DMS53 (cell line): ENCODE results near the gene SPOPL.
"Not testable (repeated sequence)": the region's sequence is repeated elsewhere in the genome, so short reads cannot be mapped to it uniquely, and the experiment has no call there.

Experiments
- DNase-seq: peaks from one replicate; lab custom pipeline; 2025; lab: John Stamatoyannopoulos, UW

The SPOPL gene

GRCh38 chr2:138523673-138524042 is 22.1 kb downstream of the SPOPL start:
- not testable (repeated sequence) for DNase-seq

- not testable (repeated sequence) for DNase-seq
These were observed 22.8 kb downstream of the SPOPL start for GRCh38 chr2:138524353-138524752.

GRCh38 chr2:138531913-138532312 is 30.3 kb downstream of the SPOPL start:
- DNase-seq, result no peak

GRCh38 chr2:138534791-138535190 is 33.2 kb downstream of the SPOPL start:
- no peak for DNase-seq

GRCh38 chr2:138536302-138536701 is 34.7 kb downstream of the SPOPL start:
- DNase-seq, result no peak

DNA sequence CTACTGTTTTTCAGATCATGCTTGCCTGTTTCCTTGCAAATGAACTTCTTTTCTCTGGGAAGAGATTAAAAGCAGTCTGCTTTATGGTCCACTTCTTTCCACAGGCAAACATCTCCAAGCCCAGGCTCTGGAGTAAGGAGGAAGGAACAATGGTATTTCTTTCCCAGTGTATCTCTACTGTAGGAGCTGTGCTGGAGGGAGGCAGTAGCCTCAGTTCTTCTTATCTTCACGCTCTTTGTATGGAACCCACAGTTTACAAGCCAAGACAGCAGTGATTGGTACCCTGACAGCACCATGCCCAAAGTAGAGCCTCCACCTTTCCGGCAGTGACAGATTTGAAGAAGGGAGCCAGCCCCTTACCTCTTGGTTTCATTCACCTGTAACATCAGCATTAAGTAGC is 35.2 kb downstream of the SPOPL start:
- DNase-seq, result no peak

GRCh38 chr2:138537170-138537915 is 35.8 kb downstream of the SPOPL start:
- no peak for DNase-seq

DNA sequence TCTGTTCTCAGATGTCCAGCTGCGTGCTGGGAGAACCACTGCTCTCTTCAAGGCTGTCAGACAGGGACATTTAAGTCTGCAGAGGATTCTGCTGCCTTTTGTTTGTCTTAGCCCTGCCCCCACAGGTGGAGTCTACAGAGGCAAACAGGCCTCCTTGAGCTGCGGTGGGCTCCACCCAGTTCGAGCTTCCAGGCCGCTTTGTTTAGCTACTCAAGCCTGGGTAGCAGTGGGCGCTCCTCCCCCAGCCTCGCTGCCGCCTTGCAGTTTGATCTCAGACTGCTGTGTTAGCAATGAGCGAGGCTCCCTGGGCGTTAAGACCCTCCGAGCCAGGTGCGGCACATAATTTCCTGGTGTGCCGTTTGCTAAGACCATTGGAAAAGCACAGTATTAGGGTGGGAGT is 42.6 kb downstream of the SPOPL start:
- DNase-seq, result peak; percentile 43

- no peak for DNase-seq
These were observed 47.2 kb downstream of the SPOPL start for GRCh38 chr2:138548796-138549195.

DNA sequence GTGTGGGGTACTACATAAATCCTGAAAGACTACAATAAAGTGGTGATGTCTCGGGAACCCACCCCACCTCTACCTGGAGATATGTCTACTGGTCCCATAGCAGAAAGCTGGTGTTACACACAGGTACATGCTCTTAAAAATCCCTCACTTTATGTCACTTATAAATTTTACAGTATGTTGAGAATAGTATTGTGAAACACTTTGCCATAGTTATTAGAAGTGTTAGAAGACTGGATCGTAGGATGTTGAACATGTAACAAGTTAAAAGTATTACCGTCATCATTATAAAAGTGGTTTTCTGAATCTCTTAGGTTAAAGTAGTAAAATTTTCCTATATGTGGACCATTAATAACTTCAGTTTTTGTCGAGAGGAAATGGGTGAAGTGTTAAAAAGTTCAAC is 48.6 kb downstream of the SPOPL start:
- DNase-seq, result no peak

DNA sequence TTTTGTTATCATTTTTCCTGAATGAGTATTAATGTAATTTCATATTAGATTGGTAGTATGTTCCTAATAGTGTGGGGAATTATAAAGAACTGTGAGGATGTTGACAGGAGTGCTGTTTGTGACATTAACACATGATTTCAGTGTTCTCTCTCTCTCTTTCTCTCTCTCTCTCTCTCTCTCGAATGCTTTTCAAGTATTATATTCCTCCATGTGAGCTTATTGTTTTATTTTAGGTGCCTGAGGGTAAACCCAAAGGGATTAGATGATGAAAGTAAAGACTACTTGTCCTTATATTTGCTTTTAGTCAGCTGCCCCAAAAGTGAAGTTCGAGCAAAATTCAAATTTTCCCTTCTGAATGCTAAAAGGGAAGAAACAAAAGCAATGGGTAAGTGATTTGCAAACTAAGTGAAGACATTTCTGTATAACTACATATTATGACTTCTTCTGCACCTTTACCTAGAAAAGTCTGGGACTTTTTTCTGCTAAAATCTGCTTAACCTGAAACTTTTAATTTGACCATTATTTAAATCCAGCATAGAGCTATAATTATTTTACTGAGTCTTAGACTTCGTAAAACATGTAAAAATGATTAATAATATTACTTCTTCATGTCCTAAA is 49.2 kb downstream of the SPOPL start:
- no peak for DNase-seq

DNA sequence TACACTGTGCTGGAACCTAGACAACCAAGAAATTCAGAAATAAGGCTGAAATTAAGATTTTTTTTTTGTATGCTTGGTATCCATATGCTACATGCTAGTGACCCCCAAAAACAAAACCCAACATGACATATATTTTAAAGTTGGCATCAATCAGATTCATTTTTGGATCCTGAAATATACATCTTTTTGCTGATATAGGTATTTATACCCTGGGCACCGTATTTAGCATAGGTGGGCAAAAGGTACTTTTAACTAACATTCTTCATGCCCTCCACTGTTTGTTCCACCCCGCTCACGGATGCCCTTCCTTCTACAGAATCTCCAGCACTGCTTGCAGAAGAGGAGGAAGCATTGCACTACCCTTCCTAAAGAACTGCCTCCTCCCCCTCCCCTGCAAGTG is 52.6 kb downstream of the SPOPL start:
- DNase-seq, result no peak

GRCh38 chr2:138559641-138560040 is 58.1 kb downstream of the SPOPL start:
- DNase-seq, result no peak

DNA sequence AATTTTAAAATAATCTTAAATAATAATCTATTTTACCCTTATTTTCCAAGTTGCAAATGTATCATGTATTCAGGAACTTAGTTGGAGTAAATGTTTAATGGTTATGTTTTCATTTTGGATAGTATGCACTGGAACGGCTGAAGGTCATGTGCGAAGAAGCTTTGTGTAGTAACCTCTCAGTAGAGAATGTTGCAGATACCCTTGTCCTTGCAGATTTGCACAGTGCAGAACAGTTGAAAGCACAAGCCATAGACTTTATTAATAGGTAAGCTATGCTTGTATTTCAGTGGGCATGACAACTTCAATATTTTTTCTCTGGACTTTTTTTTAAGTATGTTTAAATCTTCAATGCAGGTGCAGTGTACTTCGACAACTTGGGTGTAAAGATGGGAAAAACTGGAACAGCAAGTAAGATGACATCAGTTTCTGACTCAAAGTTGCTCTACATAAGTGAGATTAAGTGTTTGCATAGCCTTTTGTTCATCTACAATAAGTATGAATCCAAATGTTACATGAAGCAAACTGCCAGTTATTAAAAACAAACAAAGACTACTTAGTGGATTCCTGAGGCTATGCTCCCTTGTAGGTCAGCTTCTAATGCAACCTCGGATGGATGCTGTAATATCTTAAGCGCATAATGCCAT is 63.1 kb downstream of the SPOPL start:
- peak; percentile 63 for DNase-seq

- DNase-seq, result no peak
These were observed 63.6 kb downstream of the SPOPL start for GRCh38 chr2:138565230-138565598.

GRCh38 chr2:138572318-138572717 is 70.7 kb downstream of the SPOPL start:
- peak; percentile 1 for DNase-seq

GRCh38 chr2:138577066-138577465 is 75.5 kb downstream of the SPOPL start:
- DNase-seq, result no peak

GRCh38 chr2:138579556-138579955 is 78.0 kb downstream of the SPOPL start:
- no peak for DNase-seq

DNA sequence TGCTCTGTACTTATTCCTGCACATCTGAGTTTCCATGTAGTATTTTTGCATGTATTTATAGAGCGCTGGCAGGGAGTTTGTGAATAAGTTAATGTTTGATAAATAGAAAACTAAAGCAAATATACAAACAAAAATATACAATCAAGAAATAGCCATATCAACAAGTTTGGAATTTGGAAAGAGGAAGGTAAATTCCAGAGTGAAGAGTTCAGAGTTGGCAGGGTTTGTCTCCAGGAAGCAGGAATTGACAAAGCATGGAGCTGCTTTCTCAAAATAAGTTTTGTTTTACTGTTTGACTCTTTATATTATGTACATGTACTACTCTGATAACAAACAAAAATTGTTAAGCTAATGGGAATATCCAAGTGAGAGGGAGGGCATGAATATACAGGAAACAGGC is 80.3 kb downstream of the SPOPL start:
- DNase-seq, result no peak

DNA sequence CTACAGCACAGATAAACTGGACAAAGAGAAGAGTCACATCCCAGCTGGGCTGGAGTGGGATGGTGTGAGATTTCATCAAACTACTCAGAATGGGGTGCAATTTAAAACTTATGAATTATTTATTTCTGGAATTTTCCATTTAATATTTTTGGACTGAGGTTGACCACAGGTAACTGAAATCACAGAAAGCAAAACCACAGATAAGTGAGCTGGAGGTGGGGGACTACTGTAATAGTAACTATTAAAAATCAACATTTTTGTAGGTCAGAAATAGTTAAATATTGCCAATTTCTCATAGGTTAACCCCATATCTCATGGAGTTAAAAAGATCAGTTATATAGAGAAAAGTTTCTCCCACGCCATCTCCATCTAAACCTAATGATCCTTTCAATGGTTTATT is 88.1 kb downstream of the SPOPL start:
- no peak for DNase-seq

DNA sequence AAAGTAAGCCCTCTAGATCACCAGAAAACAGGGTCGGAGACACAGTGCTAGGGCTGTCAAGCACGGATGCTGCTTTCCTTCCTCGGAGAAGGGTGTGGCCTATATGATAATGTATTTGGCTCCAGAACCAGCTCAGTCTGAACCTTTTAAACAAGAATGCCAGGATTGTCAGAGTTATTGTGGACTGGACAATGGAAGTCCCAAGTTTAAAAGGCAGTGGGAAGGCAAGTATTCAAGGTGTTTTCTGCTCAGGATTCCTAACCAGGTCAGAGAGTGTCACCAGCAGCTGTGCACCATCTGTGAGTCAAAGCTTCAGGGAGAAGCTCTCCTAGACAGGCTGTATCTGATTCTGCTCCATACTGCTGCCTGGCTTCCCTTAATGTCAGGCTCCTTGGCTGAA is 94.8 kb downstream of the SPOPL start:
- DNase-seq, result no peak

- no peak for DNase-seq
These were observed 99.3 kb downstream of the SPOPL start for GRCh38 chr2:138600732-138601457.
